Neural progenitor cell (in vitro differentiated cells): ENCODE measurements around the gene AUTS2. TPM values are rescaled to one million over a fixed set of nuclear protein-coding genes. Genes with fewer than 3 reads are reported as not detected.

ENCODE experiments used
- DNase-seq: peaks from one replicate; pipeline ENCODE4 v3.0.0-alpha.2; 2016; ENCODE audit warnings: low spot score
- H2AFZ ChIP-seq: fragments of 200-600 bp; sonication (generic); replicated peaks from 2 replicates; pipeline ENCODE4 v1.6.1; 2016; ENCODE audit warnings: antibody characterized with exemption
- H3F3A ChIP-seq: fragments of 200-600 bp; sonication (generic); 2 replicates; pipeline ENCODE4 v1.6.1; 2016; ENCODE audit warnings: antibody characterized with exemption, low read depth
- H3K27ac ChIP-seq: fragments of 200-600 bp; sonication (generic); 2 replicates; pipeline ENCODE4 v1.5.1; 2016; ENCODE audit warnings: mild to moderate bottlenecking
- H3K27me3 ChIP-seq: fragments of 200-600 bp; sonication (generic); 2 replicates; pipeline ENCODE4 v1.6.1; 2016; ENCODE audit warnings: mild to moderate bottlenecking, moderate library complexity
- H3K36me3 ChIP-seq: fragments of 200-600 bp; sonication (generic); 2 replicates; pipeline ENCODE4 v1.5.1; 2016
- H3K4me1 ChIP-seq: fragments of 200-600 bp; sonication (generic); 2 replicates; pipeline ENCODE4 v1.6.1; 2016; ENCODE audit warnings: mixed run types
- H3K4me2 ChIP-seq: fragments of 200-600 bp; sonication (generic); 2 replicates; pipeline ENCODE4 v1.6.1; 2016
- H3K4me3 ChIP-seq: fragments of 200-600 bp; sonication (generic); 2 replicates; pipeline ENCODE4 v1.5.1; 2016
- H3K79me2 ChIP-seq: fragments of 200-600 bp; sonication (generic); 2 replicates; pipeline ENCODE4 v1.6.1; 2016; ENCODE audit warnings: low read depth
- H3K9ac ChIP-seq: fragments of 200-600 bp; sonication (generic); 2 replicates; pipeline ENCODE4 v1.6.1; 2016
- H3K9me3 ChIP-seq: fragments of 200-600 bp; sonication (generic); 2 replicates; pipeline ENCODE4 v1.5.1; 2016; ENCODE audit warnings: low read depth
- H4K20me1 ChIP-seq: fragments of 200-600 bp; sonication (generic); 2 replicates; pipeline ENCODE4 v1.6.1; 2016; ENCODE audit warnings: low read depth
- H3K27ac Mint-ChIP-seq: 3 replicates; pipeline ENCODE4 v1.8.0; 2021; ENCODE audit warnings: mixed read lengths
- H3K27me3 Mint-ChIP-seq: 2 replicates; pipeline ENCODE4 v1.8.0; 2022; ENCODE audit warnings: low read depth, mild to moderate bottlenecking, inconsistent platforms, moderate library complexity, mixed read lengths; ENCODE audit not compliant: insufficient read depth
- H3K36me3 Mint-ChIP-seq: 3 replicates; pipeline ENCODE4 v1.8.0; 2021; ENCODE audit warnings: mixed read lengths
- H3K4me1 Mint-ChIP-seq: 3 replicates; pipeline ENCODE4 v1.8.0; 2021; ENCODE audit warnings: mixed read lengths
- H3K4me3 Mint-ChIP-seq: 3 replicates; pipeline ENCODE4 v1.8.0; 2021; ENCODE audit warnings: mild to moderate bottlenecking, moderate library complexity, mixed read lengths
- H3K9me3 Mint-ChIP-seq: 3 replicates; pipeline ENCODE4 v1.8.0; 2020; ENCODE audit warnings: mixed read lengths
- EZH2 ChIP-seq: fragments of 200-600 bp; sonication (generic); IDR thresholded peaks from 2 replicates; pipeline ENCODE4 v1.6.1; 2017; ENCODE audit warnings: antibody characterized with exemption, mild to moderate bottlenecking, moderate library complexity
- EZH2phosphoT487 ChIP-seq: fragments of 200-600 bp; sonication (generic); IDR thresholded peaks from 2 replicates; pipeline ENCODE4 v1.6.1; 2017; ENCODE audit warnings: antibody characterized with exemption
- total RNA-seq: library from RNA; depleted of rRNA; stranded (reverse); fragments of >200 nt; gene quantifications from 2 replicates; pipeline ENCODE4 v1.2.3, GENCODE V29; 2015; ENCODE audit warnings: low replicate concordance
- TF ChIP-seq, protein P1 (sequence below): fragments of 200-600 bp; sonication (generic); IDR thresholded peaks from 2 replicates; pipeline ENCODE4 v1.5.1; 2017; ENCODE audit warnings: antibody characterized with exemption, mild to moderate bottlenecking

The AUTS2 gene
- total RNA-seq, 1 donor from 2014 or later: 50.0 TPM

DNA sequence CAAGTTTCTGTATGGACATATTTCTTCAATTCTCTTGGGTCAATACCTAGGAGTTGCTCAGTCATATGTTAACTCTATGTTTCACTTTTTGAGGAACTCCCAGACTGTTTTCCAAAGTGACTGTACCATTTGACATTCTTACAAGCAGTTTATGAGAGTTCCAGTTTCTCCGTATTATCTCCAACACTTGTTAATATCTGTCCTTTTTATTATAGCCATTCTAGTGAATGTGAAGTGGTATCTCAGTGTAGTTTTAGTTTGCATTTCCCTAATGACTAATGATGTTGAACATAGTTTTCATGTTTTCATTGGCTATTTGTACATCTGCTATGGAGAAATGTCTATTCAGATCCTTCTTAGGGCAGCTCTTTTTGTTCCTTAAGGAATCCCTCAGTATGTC lies 1002.7 kb downstream of the AUTS2 start:
- no peak overlapping the region for H3K27ac ChIP-seq
- H3K27me3 ChIP-seq: peaks cover 45% of the 10 kb centered on the region
- H3K4me3 ChIP-seq: no peak overlapping the region
- H3K4me1 Mint-ChIP-seq: peaks cover 23% of the 10 kb centered on the region
- H3K27ac Mint-ChIP-seq: no peak overlapping the region
- no peak for DNase-seq
- H3K36me3 Mint-ChIP-seq: peaks cover 48% of the 10 kb centered on the region
- H3K4me1 ChIP-seq: peaks cover 12% of the 10 kb centered on the region
- H3K27me3 Mint-ChIP-seq: peaks cover 24% of the 10 kb centered on the region
- H3K4me2 ChIP-seq: no peak overlapping the region
- H3K79me2 ChIP-seq: peaks cover 3% of the 10 kb centered on the region
- peaks cover 3% of the 10 kb centered on the region for H3K9me3 ChIP-seq
- no peak overlapping the region for H3K9ac ChIP-seq
- H4K20me1 ChIP-seq: peaks cover 24% of the 10 kb centered on the region
- H3F3A ChIP-seq: peaks cover 13% of the 10 kb centered on the region
- H3K36me3 ChIP-seq: no peaks in the 10 kb centered on the region
- no peak overlapping the region for H2AFZ ChIP-seq
- H3K4me3 Mint-ChIP-seq: no peak overlapping the region
- peaks cover 36% of the 10 kb centered on the region for H3K9me3 Mint-ChIP-seq
- no peak for TF ChIP-seq EZH2phosphoT487
- TF ChIP-seq, protein P1, sequence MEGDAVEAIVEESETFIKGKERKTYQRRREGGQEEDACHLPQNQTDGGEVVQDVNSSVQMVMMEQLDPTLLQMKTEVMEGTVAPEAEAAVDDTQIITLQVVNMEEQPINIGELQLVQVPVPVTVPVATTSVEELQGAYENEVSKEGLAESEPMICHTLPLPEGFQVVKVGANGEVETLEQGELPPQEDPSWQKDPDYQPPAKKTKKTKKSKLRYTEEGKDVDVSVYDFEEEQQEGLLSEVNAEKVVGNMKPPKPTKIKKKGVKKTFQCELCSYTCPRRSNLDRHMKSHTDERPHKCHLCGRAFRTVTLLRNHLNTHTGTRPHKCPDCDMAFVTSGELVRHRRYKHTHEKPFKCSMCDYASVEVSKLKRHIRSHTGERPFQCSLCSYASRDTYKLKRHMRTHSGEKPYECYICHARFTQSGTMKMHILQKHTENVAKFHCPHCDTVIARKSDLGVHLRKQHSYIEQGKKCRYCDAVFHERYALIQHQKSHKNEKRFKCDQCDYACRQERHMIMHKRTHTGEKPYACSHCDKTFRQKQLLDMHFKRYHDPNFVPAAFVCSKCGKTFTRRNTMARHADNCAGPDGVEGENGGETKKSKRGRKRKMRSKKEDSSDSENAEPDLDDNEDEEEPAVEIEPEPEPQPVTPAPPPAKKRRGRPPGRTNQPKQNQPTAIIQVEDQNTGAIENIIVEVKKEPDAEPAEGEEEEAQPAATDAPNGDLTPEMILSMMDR: no peak
- no peak for TF ChIP-seq EZH2

DNA sequence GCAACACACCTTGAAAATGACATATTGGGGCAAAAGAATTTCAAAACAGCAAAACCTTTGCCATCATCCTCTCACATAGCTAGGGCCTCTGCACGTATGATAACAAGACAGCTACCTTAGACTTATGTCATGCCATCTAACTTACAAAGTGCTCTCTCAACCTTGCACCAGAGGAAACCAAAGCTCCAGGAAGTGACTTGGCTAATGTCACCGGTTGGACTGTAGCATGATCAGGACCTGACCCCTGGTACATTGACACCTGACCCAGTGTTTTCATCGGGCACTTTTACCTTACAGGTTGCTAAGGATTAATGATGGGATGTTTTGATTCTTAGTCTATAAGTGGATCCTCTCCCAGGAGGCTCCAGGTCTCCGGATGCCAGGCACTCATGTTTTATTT lies 1003.8 kb downstream of the AUTS2 start:
- Histone ChIP-seq H3K4me3 (no peak overlapping the region), H4K20me1 (peaks cover 15% of the 10 kb centered on the region), H3K9me3 (peaks cover 3% of the 10 kb centered on the region), H2AFZ (no peak overlapping the region), H3K27me3 (peaks cover 34% of the 10 kb centered on the region), H3K9ac (no peak overlapping the region), H3K27ac (no peak overlapping the region), H3K79me2 (peaks cover 3% of the 10 kb centered on the region), H3K36me3 (no peaks in the 10 kb centered on the region), H3K4me1 (peaks cover 3% of the 10 kb centered on the region), H3K4me2 (no peak overlapping the region), H3F3A (peaks cover 2% of the 10 kb centered on the region)
- Mint-ChIP-seq H3K4me1 (peaks cover 24% of the 10 kb centered on the region), H3K4me3 (no peak overlapping the region), H3K36me3 (peaks cover 48% of the 10 kb centered on the region), H3K9me3 (peaks cover 36% of the 10 kb centered on the region), H3K27me3 (peaks cover 19% of the 10 kb centered on the region), H3K27ac (no peak overlapping the region)
- TF ChIP-seq EZH2phosphoT487: no peak
- TF ChIP-seq, protein P1: no peak
- no peak for TF ChIP-seq EZH2
- no peak for DNase-seq

DNA sequence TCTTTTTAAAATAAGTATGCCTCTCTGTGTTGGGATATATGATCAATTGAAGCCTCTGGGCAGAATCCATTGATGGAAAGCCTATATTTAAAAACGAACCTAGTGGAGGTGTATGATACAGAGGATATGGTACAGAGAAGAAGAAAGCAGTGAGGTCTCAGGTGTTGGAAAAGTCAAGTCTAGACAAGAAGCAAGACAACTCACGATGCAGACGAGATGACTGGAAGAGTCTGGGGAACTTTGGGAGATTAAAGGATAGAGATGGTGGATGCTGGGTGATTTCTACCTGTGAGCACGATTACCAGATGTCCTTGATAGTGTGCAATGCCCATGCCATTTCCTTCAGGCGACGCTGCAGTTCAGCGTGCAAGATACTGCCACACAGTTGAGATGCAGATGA lies 1009.0 kb downstream of the AUTS2 start:
- Histone ChIP-seq H3F3A (no peaks in the 10 kb centered on the region), H3K9ac (no peak overlapping the region), H3K36me3 (no peaks in the 10 kb centered on the region), H3K4me3 (no peak overlapping the region), H3K9me3 (no peaks in the 10 kb centered on the region), H2AFZ (no peak overlapping the region), H3K79me2 (no peaks in the 10 kb centered on the region), H3K27me3 (no peaks in the 10 kb centered on the region), H3K4me2 (no peak overlapping the region), H3K4me1 (peaks cover under 1% of the 10 kb centered on the region), H3K27ac (no peak overlapping the region), H4K20me1 (no peaks in the 10 kb centered on the region)
- Mint-ChIP-seq H3K4me3 (no peak overlapping the region), H3K9me3 (peaks cover 26% of the 10 kb centered on the region), H3K27ac (no peak overlapping the region), H3K36me3 (peaks cover 31% of the 10 kb centered on the region), H3K27me3 (peaks cover 5% of the 10 kb centered on the region), H3K4me1 (peaks cover 30% of the 10 kb centered on the region)
- no peak for DNase-seq
- TF ChIP-seq EZH2: no peak
- no peak for TF ChIP-seq EZH2phosphoT487
- TF ChIP-seq, protein P1: no peak
